Fibroblast of lung (primary cell): ENCODE data around the gene FZD4.

Source experiments
- CTCF ChIP-seq, 2 donors: IDR thresholded peaks in 1 of 2; conservative IDR thresholded peaks in 1 of 2; 1 replicate in 1 of 2; 2 replicates in 1 of 2; pipeline ENCODE4 v1.5.1; 2011 to 2012; ENCODE audit warnings: low read length in 2 of 2, control low read depth in 1 of 2, inconsistent platforms in 1 of 2, low read depth in 1 of 2, mild to moderate bottlenecking in 1 of 2
- EZH2 ChIP-seq: IDR thresholded peaks from 2 replicates; pipeline ENCODE4 v1.5.1; 2012; ENCODE audit warnings: low read length, control low read depth, mild to moderate bottlenecking; ENCODE audit errors: missing control alignments

- TF ChIP-seq EZH2 (no peak), CTCF (conservative IDR thresholded peaks at IDR 0.05 in 1 of 2, IDR thresholded peaks at IDR 0.05 in 1 of 2; ENCODE audit: low read depth in 1 of 2, low read length in 2 of 2) (no peak)
Observed at GRCh38 chr11:86916330-86916729, 38.9 kb downstream of the FZD4 start.
